BLaER1 treated with 17β-estradiol and CSF1 and Interleukin-3, amounts not matched to agents 10 nM and 100 nM (cell line): ENCODE results near the gene SKIC8.
"Not testable (repeated sequence)": the region's sequence is repeated elsewhere in the genome, so short reads cannot be mapped to it uniquely, and the experiment has no call there.

Experiments
- H3K27ac ChIP-seq, 11 experiments: shearing (Covaris generic); formaldehyde crosslinking; 2 replicates each; pipeline ENCODE4 v1.8.1; 2022
- H3K27me3 ChIP-seq, 11 experiments: shearing (Covaris generic); formaldehyde crosslinking; 2 replicates each; pipeline ENCODE4 v1.8.1; 2022
- H3K36me3 ChIP-seq, 11 experiments: shearing (Covaris generic); formaldehyde crosslinking; 2 replicates each; pipeline ENCODE4 v1.8.1; 2022
- H3K4me1 ChIP-seq, 10 experiments: shearing (Covaris generic); formaldehyde crosslinking; 2 replicates each; pipeline ENCODE4 v1.8.1; 2022
- H3K4me2 ChIP-seq, 11 experiments: shearing (Covaris generic); formaldehyde crosslinking; 2 replicates each; pipeline ENCODE4 v1.8.1; 2022
- H3K4me3 ChIP-seq, 10 experiments: shearing (Covaris generic); formaldehyde crosslinking; 2 replicates each; pipeline ENCODE4 v1.8.1; 2022
- H3K9ac ChIP-seq, 11 experiments: shearing (Covaris generic); formaldehyde crosslinking; 2 replicates each; pipeline ENCODE4 v1.8.1; 2022
- H3K9me3 ChIP-seq, 11 experiments: shearing (Covaris generic); formaldehyde crosslinking; replicated peaks in 1 of 11; 2 replicates each; pipeline ENCODE4 v1.8.1; 2022
- H4K20me1 ChIP-seq, 11 experiments: shearing (Covaris generic); formaldehyde crosslinking; 2 replicates each; pipeline ENCODE4 v1.8.1; 2022
- Cebpa-rat ChIP-seq, 11 experiments: shearing (Covaris generic); IDR thresholded peaks; 2 replicates each; pipeline ENCODE4 v1.8.1; 2022

The SKIC8 gene

GRCh38 chr15:78261062-78261461 lies 38.3 kb downstream of the SKIC8 start:
- Histone ChIP-seq H3K27ac (no peak overlapping the region), H3K36me3 (no peaks in the 10 kb centered on the region), H3K9ac (no peak overlapping the region), H4K20me1 (peaks cover 0 to 5% (median 0%) of the 10 kb centered on the region in 11 experiments; a peak in 4 of 22 replicates), H3K4me2 (no peak overlapping the region), H3K27me3 (peaks cover 32 to 37% (median 35%) of the 10 kb centered on the region in 11 experiments), H3K4me3 (no peak overlapping the region), H3K4me1 (peaks cover 0 to 8% (median 0%) of the 10 kb centered on the region in 10 experiments; a peak in 1 of 20 replicates), H3K9me3 (peaks cover 0 to 6% (median 0%) of the 10 kb centered on the region in 11 experiments; a peak in 2 of 22 replicates)
- no peak for TF ChIP-seq Cebpa-rat (IDR thresholded peaks at IDR 0.05)

GRCh38 chr15:78260489-78260888 lies 38.9 kb downstream of the SKIC8 start:
- no peak overlapping the region for H3K4me2 ChIP-seq
- H3K9ac ChIP-seq = no peak overlapping the region
- H3K27ac ChIP-seq = no peak overlapping the region
- no peak for TF ChIP-seq Cebpa-rat (IDR thresholded peaks at IDR 0.05)
- H4K20me1 ChIP-seq = peaks cover 0 to 5% (median 0%) of the 10 kb centered on the region in 11 experiments; a peak in 4 of 22 replicates
- H3K4me3 ChIP-seq = no peak overlapping the region
- H3K36me3 ChIP-seq = no peaks in the 10 kb centered on the region
- H3K27me3 ChIP-seq = peaks cover 27 to 31% (median 29%) of the 10 kb centered on the region in 11 experiments
- H3K4me1 ChIP-seq = peaks cover 0 to 8% (median 0%) of the 10 kb centered on the region in 10 experiments; a peak in 1 of 20 replicates
- H3K9me3 ChIP-seq = peaks cover 0 to 6% (median 0%) of the 10 kb centered on the region in 11 experiments; a peak in 2 of 22 replicates

- TF ChIP-seq Cebpa-rat (IDR thresholded peaks at IDR 0.05) = no peak
- Histone ChIP-seq H3K4me2 (no peak overlapping the region), H3K27ac (no peak overlapping the region), H3K9me3 (peaks cover 0 to 5% (median 0%) of the 10 kb centered on the region in 11 experiments; a peak in 1 of 22 replicates), H3K4me1 (peaks cover 0 to 5% (median 0%) of the 10 kb centered on the region in 10 experiments; a peak in 1 of 20 replicates), H3K36me3 (no peaks in the 10 kb centered on the region), H3K27me3 (peaks cover 14 to 19% (median 16%) of the 10 kb centered on the region in 11 experiments), H3K4me3 (no peak overlapping the region), H3K9ac (no peak overlapping the region), H4K20me1 (peaks cover 0 to 5% (median 0%) of the 10 kb centered on the region in 11 experiments; a peak in 4 of 22 replicates)
Measured at GRCh38 chr15:78259232-78259631, 40.2 kb downstream of the SKIC8 start.

- Histone ChIP-seq H3K9ac (no peak overlapping the region), H3K27me3 (peaks cover 0 to 3% (median under 1%) of the 10 kb centered on the region in 11 experiments; a peak in 10 of 22 replicates), H3K27ac (no peak overlapping the region), H4K20me1 (no peaks in the 10 kb centered on the region), H3K4me2 (no peak overlapping the region), H3K36me3 (no peaks in the 10 kb centered on the region), H3K4me3 (no peak overlapping the region), H3K4me1 (peaks cover 0 to 5% (median 0%) of the 10 kb centered on the region in 10 experiments; a peak in 1 of 20 replicates), H3K9me3 (no peaks in the 10 kb centered on the region)
- no peak for TF ChIP-seq Cebpa-rat (IDR thresholded peaks at IDR 0.05)
Measured at GRCh38 chr15:78257681-78258080, 41.7 kb downstream of the SKIC8 start.

GRCh38 chr15:78256044-78256437 lies 43.4 kb downstream of the SKIC8 start:
- Histone ChIP-seq H3K4me1 (peaks cover 0 to 5% (median 0%) of the 10 kb centered on the region in 10 experiments; a peak in 1 of 20 replicates), H3K36me3 (no peaks in the 10 kb centered on the region), H3K9me3 (no peaks in the 10 kb centered on the region), H4K20me1 (no peaks in the 10 kb centered on the region), H3K9ac (no peak overlapping the region), H3K4me2 (no peak overlapping the region), H3K27me3 (no peaks in the 10 kb centered on the region), H3K4me3 (no peak overlapping the region), H3K27ac (no peak overlapping the region)
- TF ChIP-seq Cebpa-rat (IDR thresholded peaks at IDR 0.05) = no peak

GRCh38 chr15:78255421-78256043 lies 43.9 kb downstream of the SKIC8 start:
- Histone ChIP-seq H3K27ac (no peak overlapping the region), H3K4me2 (no peak overlapping the region), H3K9me3 (no peaks in the 10 kb centered on the region), H3K36me3 (no peaks in the 10 kb centered on the region), H3K27me3 (no peaks in the 10 kb centered on the region), H4K20me1 (no peaks in the 10 kb centered on the region), H3K9ac (no peak overlapping the region), H3K4me3 (no peak overlapping the region), H3K4me1 (peaks cover 0 to 5% (median 0%) of the 10 kb centered on the region in 10 experiments; a peak in 1 of 20 replicates)
- TF ChIP-seq Cebpa-rat (IDR thresholded peaks at IDR 0.05) = no peak

GRCh38 chr15:78251136-78251535 lies 48.3 kb downstream of the SKIC8 start:
- no peaks in the 10 kb centered on the region for H3K4me1 ChIP-seq
- H3K9ac ChIP-seq = no peak overlapping the region
- H3K27ac ChIP-seq = no peak overlapping the region
- no peak overlapping the region for H3K4me3 ChIP-seq
- no peaks in the 10 kb centered on the region for H3K9me3 ChIP-seq
- TF ChIP-seq Cebpa-rat (IDR thresholded peaks at IDR 0.05) = no peak
- H3K4me2 ChIP-seq = no peak overlapping the region
- no peaks in the 10 kb centered on the region for H4K20me1 ChIP-seq
- no peaks in the 10 kb centered on the region for H3K27me3 ChIP-seq
- H3K36me3 ChIP-seq = no peaks in the 10 kb centered on the region

GRCh38 chr15:78249131-78249530 lies 50.3 kb downstream of the SKIC8 start:
- no peak overlapping the region for H3K27ac ChIP-seq
- H3K9ac ChIP-seq = no peak overlapping the region
- no peaks in the 10 kb centered on the region for H3K36me3 ChIP-seq
- H4K20me1 ChIP-seq = no peaks in the 10 kb centered on the region
- no peaks in the 10 kb centered on the region for H3K9me3 ChIP-seq
- H3K4me1 ChIP-seq = peaks cover 0 to 8% (median 6%) of the 10 kb centered on the region in 10 experiments; a peak in 9 of 20 replicates
- H3K4me3 ChIP-seq = no peak overlapping the region
- no peak overlapping the region for H3K4me2 ChIP-seq
- TF ChIP-seq Cebpa-rat (IDR thresholded peaks at IDR 0.05) = no peak
- H3K27me3 ChIP-seq = no peaks in the 10 kb centered on the region

- no peak overlapping the region for H3K27ac ChIP-seq
- H3K27me3 ChIP-seq = no peaks in the 10 kb centered on the region
- no peak for TF ChIP-seq Cebpa-rat (IDR thresholded peaks at IDR 0.05)
- H3K4me2 ChIP-seq = no peak overlapping the region
- H3K36me3 ChIP-seq = no peaks in the 10 kb centered on the region
- H4K20me1 ChIP-seq = no peaks in the 10 kb centered on the region
- no peak overlapping the region for H3K9ac ChIP-seq
- H3K9me3 ChIP-seq = no peaks in the 10 kb centered on the region
- H3K4me1 ChIP-seq = peaks cover 0 to 20% (median 14%) of the 10 kb centered on the region in 10 experiments; a peak in 13 of 20 replicates
- no peak overlapping the region for H3K4me3 ChIP-seq
Measured at GRCh38 chr15:78247911-78248310, 51.5 kb downstream of the SKIC8 start.

GRCh38 chr15:78245976-78246620 lies 53.3 kb downstream of the SKIC8 start:
- not testable (repeated sequence) for H3K27me3 ChIP-seq, H3K9me3 ChIP-seq, H3K27ac ChIP-seq, H3K9ac ChIP-seq, H3K36me3 ChIP-seq, H3K4me3 ChIP-seq, H4K20me1 ChIP-seq, H3K4me2 ChIP-seq
- peaks cover 0 to 20% (median 14%) of the 10 kb centered on the region in 10 experiments; a peak in 13 of 20 replicates for H3K4me1 ChIP-seq

GRCh38 chr15:78245392-78245791 lies 54.0 kb downstream of the SKIC8 start:
- H3K27me3 ChIP-seq, H4K20me1 ChIP-seq, H3K9me3 ChIP-seq, H3K4me3 ChIP-seq, H3K27ac ChIP-seq, H3K9ac ChIP-seq, H3K4me2 ChIP-seq, H3K36me3 ChIP-seq: not testable (repeated sequence)
- H3K4me1 ChIP-seq = peaks cover 0 to 20% (median 14%) of the 10 kb centered on the region in 10 experiments; a peak in 13 of 20 replicates
